Measurements from ENCODE around the gene MMP14. TPM values are rescaled to one million over a fixed set of nuclear protein-coding genes. Genes with fewer than 3 reads are reported as not detected.

Gene MMP14
- total and polyA plus RNA-seq, 2 of the 8 experiments (the other 6 are each of a cell fraction or from before 2014, with no cell fraction given): 58.2 to 86.8 TPM

- TF ChIP-seq CHD7 (IDR thresholded peaks at IDR 0.05; ENCODE audit: insufficient replicate concordance, low read length) (no peak), POLR2AphosphoS5 (IDR thresholded peaks at IDR 0.05; ENCODE audit: low read depth, low read length) (no peak), CTCF (IDR thresholded peaks at IDR 0.05; ENCODE audit: control extremely low read depth in 1 of 3, insufficient read depth in 1 of 3, low read depth in 1 of 3, low read length in 3 of 3) (no peak), USF2 (IDR thresholded peaks at IDR 0.05; ENCODE audit: low read length) (no peak)
Observed at GRCh38 chr14:22884738-22885523, 48.5 kb downstream of the MMP14 start (continued).

All from H1 (cell line).